T follicular helper cell (primary cell): Measurements from ENCODE around the gene NRG3.

Source experiments
- DNase-seq: peaks from one replicate; pipeline ENCODE4 v3.0.0-alpha.2; 2020; ENCODE audit warnings: low read depth

Gene NRG3

GRCh38 chr10:82091413-82091812 is 216.4 kb downstream of the NRG3 start:
- no peak for DNase-seq

- DNase-seq: no peak
Measured at GRCh38 chr10:82092111-82092510, 217.1 kb downstream of the NRG3 start.

- DNase-seq: no peak
Measured at GRCh38 chr10:82124713-82125112, 249.7 kb downstream of the NRG3 start.

GRCh38 chr10:82128527-82128926 is 253.5 kb downstream of the NRG3 start:
- no peak for DNase-seq

GRCh38 chr10:82136103-82136502 is 261.1 kb downstream of the NRG3 start:
- DNase-seq: no peak

- no peak for DNase-seq
Measured at GRCh38 chr10:82144153-82144552, 269.2 kb downstream of the NRG3 start.

- no peak for DNase-seq
Measured at GRCh38 chr10:82148764-82149163, 273.8 kb downstream of the NRG3 start.

GRCh38 chr10:82149674-82150073 is 274.7 kb downstream of the NRG3 start:
- no peak for DNase-seq

- DNase-seq: no peak
Measured at GRCh38 chr10:82150123-82150900, 275.3 kb downstream of the NRG3 start.

GRCh38 chr10:82160307-82160706 is 285.3 kb downstream of the NRG3 start:
- DNase-seq: no peak

GRCh38 chr10:82161264-82161663 is 286.3 kb downstream of the NRG3 start:
- DNase-seq: no peak

- DNase-seq: no peak
Measured at GRCh38 chr10:82162549-82163195, 287.7 kb downstream of the NRG3 start.

GRCh38 chr10:82171899-82172298 is 296.9 kb downstream of the NRG3 start:
- DNase-seq: no peak

GRCh38 chr10:82176587-82176986 is 301.6 kb downstream of the NRG3 start:
- DNase-seq: no peak

- DNase-seq: no peak
Measured at GRCh38 chr10:82190432-82191260, 315.7 kb downstream of the NRG3 start.

GRCh38 chr10:82191653-82192052 is 316.7 kb downstream of the NRG3 start:
- no peak for DNase-seq

GRCh38 chr10:82192665-82193064 is 317.7 kb downstream of the NRG3 start:
- DNase-seq: no peak

- DNase-seq: no peak
Measured at GRCh38 chr10:82194419-82194818, 319.4 kb downstream of the NRG3 start.

GRCh38 chr10:82206831-82207230 is 331.8 kb downstream of the NRG3 start:
- no peak for DNase-seq

- no peak for DNase-seq
Measured at GRCh38 chr10:82208726-82209125, 333.7 kb downstream of the NRG3 start.

GRCh38 chr10:82210331-82210730 is 335.3 kb downstream of the NRG3 start:
- no peak for DNase-seq

- DNase-seq: no peak
Measured at GRCh38 chr10:82211346-82211745, 336.4 kb downstream of the NRG3 start.

GRCh38 chr10:82212753-82213152 is 337.8 kb downstream of the NRG3 start:
- no peak for DNase-seq
